ENCODE measurements around the gene CCDC175.

Gene CCDC175

GRCh38 chr14:59538936-59539335, 37.7 kb downstream of the CCDC175 start:
- no peak for DNase-seq

- no peak for DNase-seq
Measured at GRCh38 chr14:59537476-59537875, 39.1 kb downstream of the CCDC175 start.

GRCh38 chr14:59534361-59534987, 42.1 kb downstream of the CCDC175 start:
- no peak for DNase-seq

GRCh38 chr14:59532419-59532818, 44.2 kb downstream of the CCDC175 start:
- no peak for DNase-seq

- no peak for DNase-seq
Measured at GRCh38 chr14:59530349-59530748, 46.3 kb downstream of the CCDC175 start.

- DNase-seq: no peak
Measured at GRCh38 chr14:59529189-59529588, 47.4 kb downstream of the CCDC175 start.

GRCh38 chr14:59520224-59520623, 56.4 kb downstream of the CCDC175 start:
- DNase-seq: no peak

- no peak for DNase-seq
Measured at GRCh38 chr14:59511916-59512575, 64.6 kb downstream of the CCDC175 start.

GRCh38 chr14:59510966-59511365, 65.6 kb downstream of the CCDC175 start:
- no peak for DNase-seq

GRCh38 chr14:59510001-59510400, 66.6 kb downstream of the CCDC175 start:
- no peak for DNase-seq

- DNase-seq: no peak
Measured at GRCh38 chr14:59509101-59509500, 67.5 kb downstream of the CCDC175 start.

GRCh38 chr14:59507752-59508103, 68.9 kb downstream of the CCDC175 start:
- DNase-seq: no peak

- DNase-seq: peak; percentile 40
Measured at GRCh38 chr14:59507063-59507751, 69.4 kb downstream of the CCDC175 start.

- no peak for DNase-seq
Measured at GRCh38 chr14:59503256-59503655, 73.4 kb downstream of the CCDC175 start.

- DNase-seq: no peak
Measured at GRCh38 chr14:59500732-59501131, 75.9 kb downstream of the CCDC175 start.

GRCh38 chr14:59492384-59492783, 84.2 kb downstream of the CCDC175 start:
- no peak for DNase-seq

GRCh38 chr14:59490756-59491155, 85.9 kb downstream of the CCDC175 start:
- no peak for DNase-seq

- DNase-seq: no peak
Measured at GRCh38 chr14:59484639-59485175, 91.9 kb downstream of the CCDC175 start.

- peak; percentile 97 for DNase-seq
Measured at GRCh38 chr14:59483819-59484638, 92.6 kb downstream of the CCDC175 start, which contains the start of the genes JKAMP and L3HYPDH. TSS of gene JKAMP (plus strand) at chr14:59484517. CDS start at chr14:59484590, 73 bp downstream. TSS of gene L3HYPDH (minus strand) at chr14:59484408. CDS start at chr14:59484316, 92 bp downstream.

- no peak for DNase-seq
Measured at GRCh38 chr14:59483363-59483762, 93.2 kb downstream of the CCDC175 start.

- DNase-seq: no peak
Measured at GRCh38 chr14:59482541-59483331, 93.9 kb downstream of the CCDC175 start.

Measured in activated CD4-positive, CD25-positive, alpha-beta regulatory T cell treated with anti-CD3 and anti-CD28 coated beads, Interleukin-2, amount 50 U/mL, for 72 hours (primary cell).